GM23248 (cell line): ENCODE data around the gene RBM4B.

ENCODE experiments used
- EZH2 ChIP-seq: fragments of 200-600 bp; sonication (generic); IDR thresholded peaks from 2 replicates; pipeline ENCODE4 v1.6.1; 2018; ENCODE audit warnings: antibody characterized with exemption, mild to moderate bottlenecking; ENCODE audit not compliant: insufficient read depth, poor library complexity, severe bottlenecking
- EZH2phosphoT487 ChIP-seq: fragments of 200-600 bp; sonication (generic); IDR thresholded peaks from 2 replicates; pipeline ENCODE4 v1.6.1; 2018; ENCODE audit warnings: antibody characterized with exemption, moderate library complexity, mild to moderate bottlenecking, low read depth; ENCODE audit not compliant: insufficient read depth

- TF ChIP-seq EZH2: no peak
- no peak for TF ChIP-seq EZH2phosphoT487
Measured at GRCh38 chr11:66624450-66624849, 53.2 kb downstream of the RBM4B start.
